OCI-LY1 (cell line): ENCODE measurements around the gene KICS2.

Experiments used
- H2AFZ ChIP-seq: fragments of 200-600 bp; sonication (generic), shearing (Covaris generic); 2 replicates; pipeline ENCODE4 v1.6.0; 2014; ENCODE audit warnings: antibody characterized with exemption, mild to moderate bottlenecking, low read length
- H3F3A ChIP-seq: fragments of 200-600 bp; sonication (generic), shearing (Covaris generic); 2 replicates; pipeline ENCODE4 v1.6.0; 2014; ENCODE audit warnings: mild to moderate bottlenecking, antibody characterized with exemption, low read length, moderate library complexity; ENCODE audit not compliant: insufficient read depth
- H3K27ac ChIP-seq: fragments of 200-600 bp; sonication (generic); 2 replicates; pipeline ENCODE4 v1.5.1; 2014; ENCODE audit warnings: low read length, mixed run types, mild to moderate bottlenecking, low read depth; ENCODE audit not compliant: poor library complexity, severe bottlenecking
- H3K27me3 ChIP-seq: fragments of 200-600 bp; sonication (generic); 2 replicates; pipeline ENCODE4 v1.6.0; 2014; ENCODE audit warnings: antibody characterized with exemption, mild to moderate bottlenecking, low read length, moderate library complexity; ENCODE audit not compliant: insufficient read depth
- H3K36me3 ChIP-seq: fragments of 200-600 bp; sonication (generic); 2 replicates; pipeline ENCODE4 v1.6.1; 2014; ENCODE audit warnings: mild to moderate bottlenecking, antibody characterized with exemption, low read length, moderate library complexity, mixed read lengths; ENCODE audit not compliant: insufficient read depth
- H3K4me1 ChIP-seq: fragments of 200-600 bp; sonication (generic); 2 replicates; pipeline ENCODE4 v1.5.1; 2014; ENCODE audit warnings: mild to moderate bottlenecking, low read length, moderate library complexity; ENCODE audit not compliant: insufficient read depth, severe bottlenecking
- H3K4me2 ChIP-seq: fragments of 200-600 bp; sonication (generic), shearing (Covaris generic); 2 replicates; pipeline ENCODE4 v1.6.1; 2014; ENCODE audit warnings: low read length
- H3K4me3 ChIP-seq: fragments of 200-600 bp; sonication (generic); 2 replicates; pipeline ENCODE4 v1.5.1; 2014; ENCODE audit warnings: low read length, low read depth, mild to moderate bottlenecking, mixed read lengths; ENCODE audit not compliant: poor library complexity, severe bottlenecking
- H3K79me2 ChIP-seq: fragments of 200-600 bp; shearing (Covaris generic); 2 replicates; pipeline ENCODE4 v1.6.1; 2016; ENCODE audit warnings: mixed run types, low read length, mixed read lengths; ENCODE audit not compliant: insufficient read depth
- H3K9ac ChIP-seq: fragments of 200-600 bp; sonication (generic), shearing (Covaris generic); 2 replicates; pipeline ENCODE4 v1.6.1; 2014; ENCODE audit warnings: mild to moderate bottlenecking, low read length, mixed read lengths
- H3K9me2 ChIP-seq: fragments of 200-600 bp; sonication (generic), shearing (Covaris generic); 2 replicates; pipeline ENCODE4 v1.6.1; 2014; ENCODE audit warnings: low read depth, mild to moderate bottlenecking, low read length, mixed read lengths
- H3K9me3 ChIP-seq: fragments of 200-600 bp; shearing (Covaris generic); 2 replicates; pipeline ENCODE4 v1.6.1; 2014; ENCODE audit warnings: low read length, mixed read lengths
- H4K20me1 ChIP-seq: fragments of 200-600 bp; sonication (generic), shearing (Covaris generic); 2 replicates; pipeline ENCODE4 v1.6.0; 2016; ENCODE audit warnings: mild to moderate bottlenecking, low read length; ENCODE audit not compliant: insufficient read depth
- EZH2 ChIP-seq: fragments of 200-600 bp; sonication (generic), shearing (Covaris generic); IDR thresholded peaks from 2 replicates; pipeline ENCODE4 v1.8.0; 2017; ENCODE audit warnings: borderline replicate concordance, mixed run types, mild to moderate bottlenecking, antibody characterized with exemption, low read length, moderate library complexity, mixed read lengths
- TF ChIP-seq, protein P1 (sequence below): fragments of 200-600 bp; sonication (generic), shearing (Covaris generic); IDR thresholded peaks from 2 replicates; pipeline ENCODE4 v1.5.1; 2017; ENCODE audit warnings: mild to moderate bottlenecking, antibody characterized with exemption, low read length, moderate library complexity, mixed read lengths

KICS2 gene

DNA sequence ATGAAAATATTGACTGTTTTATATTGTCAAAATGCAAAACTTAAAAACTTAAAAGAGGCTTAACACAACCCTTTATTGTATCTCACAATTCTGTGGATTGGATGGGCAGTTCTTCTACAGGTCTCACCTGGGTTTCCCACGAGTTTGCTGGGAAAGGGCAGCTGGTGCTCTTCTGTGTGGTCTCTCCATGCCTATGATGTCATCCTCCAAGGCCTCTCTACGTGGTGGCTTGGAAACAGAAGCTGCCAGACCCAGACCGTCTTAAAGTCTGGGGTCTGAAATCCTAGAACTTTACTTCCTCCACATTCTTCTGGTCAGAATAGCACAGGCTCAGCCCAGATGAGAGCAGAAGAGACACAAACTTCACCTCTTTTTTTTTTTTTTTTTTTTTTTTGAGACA is 36.5 kb upstream of the KICS2 start:
- no peaks in the 10 kb centered on the region for H3K79me2 ChIP-seq
- no peak overlapping the region for H2AFZ ChIP-seq

DNA sequence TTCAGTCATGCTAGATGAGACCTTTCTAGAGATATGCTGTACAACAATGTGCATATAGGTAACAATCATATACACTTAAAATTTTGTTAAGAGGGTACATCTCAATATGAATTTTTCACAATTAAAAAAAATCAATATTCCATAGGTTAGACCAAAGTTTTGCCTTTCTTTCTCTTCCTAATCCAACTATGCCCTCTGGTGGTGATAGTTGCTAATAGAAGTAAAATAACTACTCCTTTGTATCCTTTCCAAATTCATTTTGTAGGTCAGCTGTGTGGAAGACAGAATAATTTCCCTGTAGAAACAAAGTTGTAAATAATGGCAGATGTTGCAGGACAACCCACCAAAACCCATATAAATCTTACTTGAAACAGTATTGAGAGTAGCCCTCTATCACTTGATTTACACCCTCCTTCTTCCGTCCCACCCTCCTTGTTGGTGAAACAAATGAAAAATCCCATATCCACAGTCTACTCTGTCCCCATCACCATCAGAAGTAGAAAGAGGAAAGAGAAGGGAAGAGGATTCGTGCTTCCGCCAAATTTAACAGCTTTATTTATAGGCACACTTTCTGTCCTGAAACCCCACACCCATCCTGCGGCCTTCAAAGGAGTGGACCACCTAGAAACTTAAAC is 34.2 kb upstream of the KICS2 start:
- no peaks in the 10 kb centered on the region for H3K4me1 ChIP-seq
- H3K4me2 ChIP-seq: no peak overlapping the region
- H3K9ac ChIP-seq: no peak overlapping the region
- TF ChIP-seq, protein P1, sequence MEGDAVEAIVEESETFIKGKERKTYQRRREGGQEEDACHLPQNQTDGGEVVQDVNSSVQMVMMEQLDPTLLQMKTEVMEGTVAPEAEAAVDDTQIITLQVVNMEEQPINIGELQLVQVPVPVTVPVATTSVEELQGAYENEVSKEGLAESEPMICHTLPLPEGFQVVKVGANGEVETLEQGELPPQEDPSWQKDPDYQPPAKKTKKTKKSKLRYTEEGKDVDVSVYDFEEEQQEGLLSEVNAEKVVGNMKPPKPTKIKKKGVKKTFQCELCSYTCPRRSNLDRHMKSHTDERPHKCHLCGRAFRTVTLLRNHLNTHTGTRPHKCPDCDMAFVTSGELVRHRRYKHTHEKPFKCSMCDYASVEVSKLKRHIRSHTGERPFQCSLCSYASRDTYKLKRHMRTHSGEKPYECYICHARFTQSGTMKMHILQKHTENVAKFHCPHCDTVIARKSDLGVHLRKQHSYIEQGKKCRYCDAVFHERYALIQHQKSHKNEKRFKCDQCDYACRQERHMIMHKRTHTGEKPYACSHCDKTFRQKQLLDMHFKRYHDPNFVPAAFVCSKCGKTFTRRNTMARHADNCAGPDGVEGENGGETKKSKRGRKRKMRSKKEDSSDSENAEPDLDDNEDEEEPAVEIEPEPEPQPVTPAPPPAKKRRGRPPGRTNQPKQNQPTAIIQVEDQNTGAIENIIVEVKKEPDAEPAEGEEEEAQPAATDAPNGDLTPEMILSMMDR: peak; percentile 69; the same call in 1 of the 2 replicates
- no peak for TF ChIP-seq EZH2
- no peaks in the 10 kb centered on the region for H3K9me2 ChIP-seq
- no peaks in the 10 kb centered on the region for H3K27me3 ChIP-seq
- H3K36me3 ChIP-seq: no peaks in the 10 kb centered on the region
- H4K20me1 ChIP-seq: no peaks in the 10 kb centered on the region
- no peak overlapping the region for H3K27ac ChIP-seq
- H3K9me3 ChIP-seq: no peaks in the 10 kb centered on the region
- H3K79me2 ChIP-seq: no peaks in the 10 kb centered on the region
- H3F3A ChIP-seq: no peaks in the 10 kb centered on the region
- no peak overlapping the region for H2AFZ ChIP-seq
- H3K4me3 ChIP-seq: no peak overlapping the region

More for the DNA sequence above, 36.5 kb upstream of the KICS2 start:
- no peak overlapping the region for H3K4me3 ChIP-seq
- H3K9ac ChIP-seq: no peak overlapping the region
- H3K9me3 ChIP-seq: no peaks in the 10 kb centered on the region
- no peak overlapping the region for H3K27ac ChIP-seq
- no peaks in the 10 kb centered on the region for H3K4me1 ChIP-seq
- no peak overlapping the region for H3K4me2 ChIP-seq
- H4K20me1 ChIP-seq: no peaks in the 10 kb centered on the region
- H3K27me3 ChIP-seq: no peaks in the 10 kb centered on the region
- no peaks in the 10 kb centered on the region for H3F3A ChIP-seq
- TF ChIP-seq, protein P1: no peak
- TF ChIP-seq EZH2: no peak
- H3K9me2 ChIP-seq: no peaks in the 10 kb centered on the region
- H3K36me3 ChIP-seq: no peaks in the 10 kb centered on the region

DNA sequence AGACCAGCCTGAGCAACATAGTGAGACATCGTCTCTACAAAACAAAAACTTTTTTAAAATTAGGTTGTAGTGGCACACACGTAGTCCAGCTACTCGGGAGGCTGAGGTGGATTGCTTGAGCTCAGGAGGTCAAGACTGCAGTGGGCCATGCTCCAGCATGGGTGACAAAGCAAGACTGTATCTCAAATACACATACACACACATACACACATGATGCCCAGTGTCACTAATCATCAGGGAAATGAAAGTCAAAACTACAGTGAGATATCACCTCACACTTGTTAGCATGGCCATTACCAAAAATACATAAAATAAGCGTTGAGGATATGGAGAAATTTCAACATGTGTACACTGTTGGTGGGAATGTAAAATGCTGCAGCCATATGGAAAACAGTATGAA is 33.2 kb upstream of the KICS2 start:
- Histone ChIP-seq H3K4me1 (no peaks in the 10 kb centered on the region), H3F3A (no peaks in the 10 kb centered on the region), H3K9me2 (no peaks in the 10 kb centered on the region), H3K9ac (no peak overlapping the region), H2AFZ (no peak overlapping the region), H3K9me3 (no peaks in the 10 kb centered on the region), H3K36me3 (no peaks in the 10 kb centered on the region), H3K27me3 (no peaks in the 10 kb centered on the region), H3K79me2 (no peaks in the 10 kb centered on the region), H3K27ac (no peak overlapping the region), H3K4me3 (no peak overlapping the region), H3K4me2 (no peak overlapping the region), H4K20me1 (no peaks in the 10 kb centered on the region)
- no peak for TF ChIP-seq EZH2
- TF ChIP-seq, protein P1: no peak
